ENCODE results near the gene ABITRAM. TPM values are rescaled to one million over a fixed set of nuclear protein-coding genes. Genes with fewer than 3 reads are reported as not detected.
A peak's percentile ranks its signal among the peaks of the same experiment; 100 is the strongest.

The ABITRAM gene
- total and polyA plus RNA-seq, 2 of the 13 experiments (the other 11 are each of a cell fraction or from before 2014, with no cell fraction given): 10.2 to 21.6 TPM

- TF ChIP-seq CEBPZ (IDR thresholded peaks at IDR 0.05; ENCODE audit: low read length) (no peak), NKX3-1 (CRISPR knock-in tag; IDR thresholded peaks at IDR 0.05) (peak; percentile 59; the same call in 1 of the 2 replicates), JARID2 (CRISPR knock-in tag; IDR thresholded peaks at IDR 0.05; ENCODE audit: insufficient replicate concordance) (no peak), MLX (CRISPR knock-in tag; IDR thresholded peaks at IDR 0.05) (0 out of 2 replicates have a peak, but pooled peaks have one; percentile 8), CCAR2 (optimal IDR thresholded peaks at IDR 0.05; ENCODE audit: low read depth, low read length) (no peak), KDM2A (CRISPR knock-in tag; IDR thresholded peaks at IDR 0.05; ENCODE audit: borderline replicate concordance, low read depth) (no peak), GTF3A (CRISPR knock-in tag; conservative IDR thresholded peaks at IDR 0.05) (no peak), TAF1 (CRISPR knock-in tag; IDR thresholded peaks at IDR 0.05) (no peak), PBX2 (CRISPR knock-in tag; IDR thresholded peaks at IDR 0.05) (no peak), ZNF850 (CRISPR knock-in tag; conservative IDR thresholded peaks at IDR 0.05) (no peak), ZC3H4 (CRISPR knock-in tag; IDR thresholded peaks at IDR 0.05; ENCODE audit: borderline replicate concordance) (no peak), ZNF484 (CRISPR knock-in tag; IDR thresholded peaks at IDR 0.05; ENCODE audit: borderline replicate concordance, low read depth) (no peak), RERE (CRISPR knock-in tag; IDR thresholded peaks at IDR 0.05; ENCODE audit: low read depth) (peak; percentile 66)
Observed at GRCh38 chr9:108889649-108890067, 44.5 kb upstream of the ABITRAM start (continued).
